ENCODE measurements around the gene ECE2.

DNA sequence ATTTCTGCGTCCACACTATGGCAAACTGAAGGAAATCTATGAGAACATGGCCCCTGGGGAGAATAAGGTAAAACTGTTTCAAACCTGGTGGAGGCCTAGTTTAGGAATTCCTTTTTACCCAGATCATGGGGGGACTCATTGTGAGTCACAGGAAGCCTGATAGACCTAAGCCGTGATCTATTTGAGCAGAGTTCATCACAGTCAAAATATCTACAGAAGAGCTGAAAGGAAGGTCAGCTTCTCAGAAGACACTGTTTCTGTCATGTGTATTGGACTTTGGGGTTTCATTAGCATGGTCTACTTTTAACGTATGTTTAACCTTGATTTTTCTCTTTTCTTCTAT is 24.5 kb downstream of the ECE2 start:
- TF ChIP-seq, protein P1, sequence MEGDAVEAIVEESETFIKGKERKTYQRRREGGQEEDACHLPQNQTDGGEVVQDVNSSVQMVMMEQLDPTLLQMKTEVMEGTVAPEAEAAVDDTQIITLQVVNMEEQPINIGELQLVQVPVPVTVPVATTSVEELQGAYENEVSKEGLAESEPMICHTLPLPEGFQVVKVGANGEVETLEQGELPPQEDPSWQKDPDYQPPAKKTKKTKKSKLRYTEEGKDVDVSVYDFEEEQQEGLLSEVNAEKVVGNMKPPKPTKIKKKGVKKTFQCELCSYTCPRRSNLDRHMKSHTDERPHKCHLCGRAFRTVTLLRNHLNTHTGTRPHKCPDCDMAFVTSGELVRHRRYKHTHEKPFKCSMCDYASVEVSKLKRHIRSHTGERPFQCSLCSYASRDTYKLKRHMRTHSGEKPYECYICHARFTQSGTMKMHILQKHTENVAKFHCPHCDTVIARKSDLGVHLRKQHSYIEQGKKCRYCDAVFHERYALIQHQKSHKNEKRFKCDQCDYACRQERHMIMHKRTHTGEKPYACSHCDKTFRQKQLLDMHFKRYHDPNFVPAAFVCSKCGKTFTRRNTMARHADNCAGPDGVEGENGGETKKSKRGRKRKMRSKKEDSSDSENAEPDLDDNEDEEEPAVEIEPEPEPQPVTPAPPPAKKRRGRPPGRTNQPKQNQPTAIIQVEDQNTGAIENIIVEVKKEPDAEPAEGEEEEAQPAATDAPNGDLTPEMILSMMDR (IDR thresholded peaks at IDR 0.05) = no peak
- no peak for TF ChIP-seq RFX5 (IDR thresholded peaks at IDR 0.05; ENCODE audit: low read length)

Data from SK-N-SH (cell line).